A673 (cell line): ENCODE measurements around the gene CADPS2.

Experiments used
- EZH2 ChIP-seq: fragments of 200-600 bp; sonication (generic); IDR thresholded peaks from 2 replicates; pipeline ENCODE4 v1.6.1; 2017; ENCODE audit warnings: borderline replicate concordance, low read depth, mild to moderate bottlenecking, mixed read lengths, antibody characterized with exemption, low read length; ENCODE audit not compliant: poor library complexity, severe bottlenecking
- TF ChIP-seq, protein P1 (sequence below): fragments of 300-800, 200-600 bp; sonication (generic); conservative IDR thresholded peaks from 2 replicates; pipeline ENCODE4 v1.5.1; 2017; ENCODE audit warnings: low read depth, mild to moderate bottlenecking, antibody characterized with exemption, low read length, moderate library complexity, mixed read lengths

DNA sequence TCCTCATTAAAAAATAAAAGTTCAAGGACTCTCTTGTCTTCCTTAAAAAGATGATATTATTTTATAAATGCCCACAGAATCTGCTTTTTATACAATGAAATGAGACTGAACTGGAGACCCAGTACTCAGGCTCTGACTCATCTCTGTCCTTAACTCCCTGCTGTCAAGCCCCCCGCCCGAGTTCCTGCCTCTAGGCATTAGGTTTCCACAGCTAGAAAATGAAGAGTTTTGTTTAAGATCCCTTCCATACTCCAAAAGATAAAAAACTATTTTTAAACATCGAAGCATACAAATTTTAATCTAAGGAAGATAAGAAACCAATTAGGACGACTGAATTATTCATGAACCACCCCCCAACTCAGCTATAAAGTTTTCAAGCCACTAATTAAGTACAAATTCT is 484.0 kb downstream of the CADPS2 start:
- TF ChIP-seq, protein P1, sequence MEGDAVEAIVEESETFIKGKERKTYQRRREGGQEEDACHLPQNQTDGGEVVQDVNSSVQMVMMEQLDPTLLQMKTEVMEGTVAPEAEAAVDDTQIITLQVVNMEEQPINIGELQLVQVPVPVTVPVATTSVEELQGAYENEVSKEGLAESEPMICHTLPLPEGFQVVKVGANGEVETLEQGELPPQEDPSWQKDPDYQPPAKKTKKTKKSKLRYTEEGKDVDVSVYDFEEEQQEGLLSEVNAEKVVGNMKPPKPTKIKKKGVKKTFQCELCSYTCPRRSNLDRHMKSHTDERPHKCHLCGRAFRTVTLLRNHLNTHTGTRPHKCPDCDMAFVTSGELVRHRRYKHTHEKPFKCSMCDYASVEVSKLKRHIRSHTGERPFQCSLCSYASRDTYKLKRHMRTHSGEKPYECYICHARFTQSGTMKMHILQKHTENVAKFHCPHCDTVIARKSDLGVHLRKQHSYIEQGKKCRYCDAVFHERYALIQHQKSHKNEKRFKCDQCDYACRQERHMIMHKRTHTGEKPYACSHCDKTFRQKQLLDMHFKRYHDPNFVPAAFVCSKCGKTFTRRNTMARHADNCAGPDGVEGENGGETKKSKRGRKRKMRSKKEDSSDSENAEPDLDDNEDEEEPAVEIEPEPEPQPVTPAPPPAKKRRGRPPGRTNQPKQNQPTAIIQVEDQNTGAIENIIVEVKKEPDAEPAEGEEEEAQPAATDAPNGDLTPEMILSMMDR = no peak
- TF ChIP-seq EZH2 = no peak
